SH-SY5Y (cell line): ENCODE results near the gene PLEKHH3.

Experiments used
- GATA2 ChIP-seq: IDR thresholded peaks from 2 replicates; pipeline ENCODE4 v1.6.1; 2011; ENCODE audit warnings: mild to moderate bottlenecking, low read depth, low read length
- GATA3 ChIP-seq: IDR thresholded peaks from 2 replicates; pipeline ENCODE4 v1.6.1; 2011; ENCODE audit warnings: low read depth, mild to moderate bottlenecking, low read length, moderate library complexity

DNA sequence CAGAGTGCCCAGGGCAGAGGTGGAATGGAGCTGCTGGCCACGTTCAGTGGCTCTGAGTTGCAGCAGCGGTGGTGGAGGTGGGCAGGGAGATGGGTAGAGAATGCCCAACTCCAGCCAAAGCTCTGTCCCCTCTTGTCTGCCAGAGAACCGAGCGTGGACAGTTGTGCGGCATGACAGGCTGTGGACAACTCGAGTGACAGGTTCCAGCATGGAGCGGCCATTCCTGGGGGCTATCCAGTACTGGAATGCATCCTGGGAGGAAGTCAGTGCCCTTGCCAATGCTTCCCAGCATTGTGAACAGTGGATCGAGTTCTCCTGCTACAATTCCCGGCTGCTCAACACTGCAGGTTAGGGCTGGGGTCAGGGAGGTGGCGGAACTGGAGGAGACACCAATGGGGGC is 13.8 kb upstream of the PLEKHH3 start:
- TF ChIP-seq GATA3 (no peak), GATA2 (no peak)
